HUDEP-2 (cell line): Measurements from ENCODE around the gene TREH.

ENCODE experiments used
- DNase-seq, 76 experiments: peaks; one replicate each; lab custom pipeline; 2025; ENCODE audit not compliant: unreplicated experiment in 76 of 76; lab: John Stamatoyannopoulos, UW

The TREH gene

DNA sequence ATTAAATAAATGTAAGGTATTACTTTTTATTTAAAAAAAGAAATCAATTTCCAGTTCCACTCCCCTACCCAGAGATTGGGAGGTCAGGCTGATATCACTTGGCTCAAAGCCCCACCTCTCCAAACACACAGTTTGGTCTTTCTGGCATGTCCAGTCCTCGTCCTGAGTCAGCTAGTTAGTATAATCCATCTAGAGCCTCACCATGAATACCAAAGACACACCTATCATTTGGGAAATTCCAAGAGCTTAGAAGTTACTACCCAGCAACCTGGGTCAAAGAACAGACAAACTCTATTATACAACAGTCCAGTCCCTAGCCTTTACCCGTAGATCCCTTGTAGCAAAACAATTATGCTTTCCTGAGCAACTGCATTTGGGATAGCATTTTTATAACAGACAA lies 9.4 kb downstream of the TREH start:
- DNase-seq, result no peak

- no peak for DNase-seq
These were observed 13.1 kb downstream of the TREH start for GRCh38 chr11:118666371-118666770.

DNA sequence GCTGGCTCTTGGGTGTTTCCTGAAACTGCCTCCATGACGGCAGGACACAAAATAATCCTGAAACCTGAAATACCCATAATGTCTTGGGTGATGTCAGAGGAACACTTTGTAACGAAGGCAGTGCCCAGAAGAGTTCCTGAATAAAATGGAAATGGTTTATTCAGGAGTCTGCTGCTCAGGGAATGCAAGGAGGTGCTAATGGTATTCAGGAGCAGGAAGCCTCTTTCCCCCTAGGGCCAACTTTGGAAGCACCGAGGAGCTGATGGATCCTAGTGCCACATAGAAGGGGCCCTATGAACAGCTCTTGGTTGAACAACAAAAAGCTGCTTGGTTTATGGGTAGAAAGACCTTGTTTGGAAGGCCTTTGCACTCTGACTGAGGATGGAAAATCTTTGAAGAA lies 15.5 kb downstream of the TREH start:
- no peak for DNase-seq

DNA sequence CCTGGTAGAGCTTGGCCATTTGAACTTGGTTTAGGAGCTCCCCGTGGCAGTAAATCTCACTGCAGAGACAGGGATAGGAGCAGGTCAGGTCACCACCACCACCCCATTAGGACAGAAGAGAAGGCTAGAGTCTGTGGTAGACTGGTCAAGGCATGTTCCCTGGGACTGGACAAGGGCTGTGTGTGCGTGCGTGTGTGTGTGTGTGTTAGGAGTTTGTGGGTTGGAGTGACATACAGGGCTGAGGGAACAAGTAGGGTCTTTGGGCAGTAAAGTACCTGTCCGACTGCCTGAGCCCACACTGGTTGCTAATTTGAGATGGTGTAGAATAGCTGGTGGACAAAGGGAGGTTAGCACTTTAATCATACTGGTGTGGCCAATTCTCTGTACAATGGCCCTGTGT lies 16.1 kb downstream of the TREH start:
- DNase-seq, result no peak

GRCh38 chr11:118662401-118663271 lies 16.8 kb downstream of the TREH start:
- no peak for DNase-seq

DNA sequence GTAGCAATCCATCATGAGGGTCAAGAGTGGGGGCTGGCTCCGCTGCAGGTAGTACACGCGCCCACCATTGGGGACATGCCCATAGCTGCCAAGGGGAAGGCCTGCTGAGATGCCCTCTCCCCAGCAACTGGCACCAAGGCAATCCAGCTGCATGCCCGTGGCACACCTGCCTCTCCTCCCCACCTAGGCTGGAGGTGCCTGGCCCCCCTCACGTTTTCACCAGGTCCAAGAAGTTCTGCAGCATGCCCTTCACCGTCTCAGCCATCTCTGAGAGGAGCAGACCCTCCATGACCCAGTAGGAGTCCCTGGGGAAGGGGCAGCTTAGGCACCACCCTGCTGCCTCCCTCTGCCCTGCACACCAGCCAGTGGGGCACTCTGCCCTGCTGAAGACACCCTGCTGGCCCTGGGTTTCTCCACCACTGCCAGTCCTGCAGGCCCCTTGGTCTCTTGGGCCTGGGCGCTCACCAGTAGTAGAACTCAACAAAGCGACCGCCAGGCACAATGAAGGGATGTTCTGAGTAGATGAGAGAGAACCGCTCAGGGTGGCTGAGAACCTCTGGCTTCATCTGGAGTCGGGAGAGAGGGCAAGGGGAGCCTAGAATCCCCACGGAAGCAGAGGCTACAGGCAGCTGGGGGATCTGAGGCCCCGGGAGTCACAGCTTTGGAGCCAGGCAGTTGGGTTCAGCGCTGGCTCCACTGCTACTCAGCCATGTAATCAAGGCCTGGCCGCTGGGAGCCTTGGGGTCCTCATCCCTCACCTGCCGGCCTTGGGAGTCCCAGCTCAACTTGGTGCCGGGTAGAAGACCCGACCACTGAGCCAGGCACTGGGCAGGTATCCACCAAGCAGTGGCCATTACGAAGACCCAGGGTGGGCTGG lies 17.8 kb downstream of the TREH start:
- DNase-seq, result no peak

GRCh38 chr11:118660681-118661424 lies 18.6 kb downstream of the TREH start:
- DNase-seq, result no peak

- no peak for DNase-seq
These were observed 19.3 kb downstream of the TREH start for GRCh38 chr11:118659953-118660680.

DNA sequence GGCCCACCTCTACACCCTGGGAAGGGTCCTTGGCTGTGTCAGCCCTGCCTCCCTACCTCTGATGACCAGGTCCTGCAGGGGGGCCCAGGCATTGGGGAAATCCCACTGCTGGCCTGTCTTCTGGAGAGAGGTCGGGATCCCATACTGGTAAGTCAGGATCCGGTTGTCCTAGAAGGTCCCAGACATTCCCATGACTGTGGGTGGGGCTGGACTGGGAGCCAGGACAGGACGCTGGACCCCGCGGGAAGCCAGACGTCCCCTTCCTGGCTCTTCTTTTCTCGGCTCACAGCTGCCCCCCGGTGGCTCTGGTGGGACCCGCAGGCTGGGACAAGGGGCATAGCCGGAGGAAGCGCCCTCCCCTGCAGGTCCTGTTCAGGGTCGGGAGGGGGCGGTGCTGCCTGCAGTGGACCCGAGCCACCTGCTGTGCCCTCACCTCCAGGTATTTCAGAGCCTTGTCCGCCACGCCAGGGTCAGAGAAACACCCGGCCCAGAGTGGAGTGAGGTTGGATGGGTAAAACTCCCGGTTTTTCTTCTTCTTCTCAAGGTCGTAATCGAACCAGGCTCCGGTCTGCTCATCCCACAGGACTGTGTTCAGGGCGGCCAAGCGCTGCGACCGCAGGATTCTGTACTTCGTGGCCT lies 20.0 kb downstream of the TREH start:
- DNase-seq, result peak in 73 of 76 experiments; percentile 14 to 89 (median 72)

DNA sequence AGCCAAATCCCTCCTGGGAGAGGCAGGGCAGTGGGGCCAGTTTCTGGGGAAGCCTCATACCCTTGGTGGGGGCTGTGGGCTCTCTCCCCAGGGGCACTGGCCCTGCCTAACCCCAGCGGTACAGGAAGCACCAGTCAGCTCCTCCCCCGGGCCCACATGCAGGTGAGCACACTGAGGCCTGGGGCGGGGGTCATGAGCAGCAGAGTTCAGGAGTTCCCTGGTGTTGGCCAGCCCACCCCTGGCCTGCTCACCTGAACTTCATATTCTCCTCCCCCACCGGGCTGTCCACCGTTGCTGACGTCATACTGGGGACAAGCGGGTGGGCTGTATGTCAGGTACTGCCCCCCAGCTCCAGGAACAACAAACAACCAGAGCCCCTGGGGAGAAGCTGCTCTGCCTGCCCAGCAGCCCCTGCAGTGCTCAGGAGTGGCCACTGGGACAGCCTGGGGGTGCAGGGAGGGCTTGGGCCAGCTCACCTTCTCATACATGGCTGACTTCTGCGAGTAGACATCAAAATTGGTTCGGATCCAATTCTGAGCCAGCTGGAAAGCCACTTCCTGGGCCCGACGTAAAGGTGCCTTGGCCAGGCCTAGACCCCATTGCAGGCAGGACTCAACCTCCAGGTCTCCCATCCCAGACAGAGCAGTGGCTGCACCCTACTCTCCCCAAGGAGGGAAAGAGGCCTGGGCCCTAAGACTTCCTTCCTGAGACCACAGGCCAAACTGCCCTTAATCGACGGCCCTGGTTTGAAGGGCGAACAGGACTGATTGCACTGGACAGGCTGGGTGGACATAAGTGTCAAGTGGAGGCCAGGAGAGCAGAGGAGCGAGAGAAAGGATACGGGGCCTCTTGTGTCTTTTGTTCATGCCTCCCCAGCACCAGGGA lies 20.8 kb downstream of the TREH start:
- peak in 1 of 76 experiments; percentile 6 for DNase-seq

- no peak for DNase-seq
These were observed 21.6 kb downstream of the TREH start for GRCh38 chr11:118657709-118658428.

DNA sequence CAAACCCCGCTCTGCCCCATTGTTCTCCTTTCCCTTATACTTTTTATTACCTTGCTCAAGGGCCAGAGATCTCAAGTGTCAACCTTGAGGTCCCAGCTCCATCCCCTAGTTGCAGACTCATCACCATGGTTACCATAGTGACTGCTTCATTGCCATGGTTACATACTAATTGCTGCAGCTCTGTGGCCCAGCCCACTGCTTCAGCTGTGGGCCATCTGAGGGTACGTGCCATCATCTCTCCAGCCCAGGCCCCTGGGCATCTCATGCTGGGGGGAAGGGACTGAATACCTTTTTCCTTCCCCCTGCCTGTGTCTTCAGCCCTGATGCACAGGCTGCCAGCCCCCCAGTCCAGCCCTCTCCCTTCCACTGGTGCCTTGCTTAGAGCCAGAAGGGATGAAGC lies 22.2 kb downstream of the TREH start:
- DNase-seq, result no peak

- no peak for DNase-seq
These were observed 22.8 kb downstream of the TREH start for GRCh38 chr11:118656563-118657165.

DNA sequence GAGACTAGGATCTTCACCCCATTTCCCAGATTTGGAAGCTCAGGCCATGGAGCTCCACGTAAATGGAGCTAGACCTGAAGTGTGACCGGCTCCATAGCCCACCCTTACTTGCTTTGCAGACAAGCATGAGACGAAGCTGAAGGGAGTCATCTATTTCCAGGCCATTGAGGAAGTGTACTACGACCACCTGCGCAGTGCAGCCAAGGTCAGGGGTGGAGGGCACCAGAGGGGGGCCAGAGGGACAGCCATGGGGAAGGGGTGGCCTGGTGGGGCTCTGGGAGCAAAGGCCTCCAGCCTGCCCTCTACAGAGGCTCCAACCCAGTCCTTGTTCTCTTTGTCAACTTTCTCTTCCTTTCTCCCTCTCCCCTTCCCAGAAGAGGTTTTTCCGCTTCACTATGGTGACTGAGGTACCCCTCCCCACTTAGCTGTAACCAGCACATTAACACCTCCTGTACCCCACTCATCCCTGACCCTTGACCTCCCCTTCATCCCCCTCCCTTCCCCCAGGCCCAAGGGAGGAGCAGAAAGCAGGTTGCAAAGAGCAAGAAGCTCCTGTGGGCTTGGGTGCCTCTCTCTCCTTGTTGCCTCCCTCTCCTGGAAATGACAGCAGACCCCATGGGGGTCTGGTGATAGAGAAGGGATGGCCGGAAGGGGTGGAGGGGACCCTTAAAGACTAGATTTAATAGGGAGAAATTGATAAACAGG lies 23.8 kb downstream of the TREH start:
- DNase-seq, result no peak

- no peak for DNase-seq
These were observed 25.6 kb downstream of the TREH start for GRCh38 chr11:118653684-118654390.

- DNase-seq, result no peak
These were observed 26.7 kb downstream of the TREH start for GRCh38 chr11:118652681-118653181.
